ENCODE data around the gene CIAO2B.

- no peak for TF ChIP-seq POLR2A (IDR thresholded peaks at IDR 0.05; ENCODE audit: low read length)
- no peak for TF ChIP-seq GATA1 (IDR thresholded peaks at IDR 0.05; ENCODE audit: low read depth, low read length)
These were observed 5.4 kb downstream of the CIAO2B start for GRCh38 chr16:66928702-66929388.
